AG10803 (cell line): ENCODE measurements around the gene DNAJC6.
"Not testable (repeated sequence)": the region's sequence is repeated elsewhere in the genome, so short reads cannot be mapped to it uniquely, and the experiment has no call there.

Experiments used
- DNase-seq: peaks from one replicate; pipeline ENCODE4 v3.0.0; 2010; ENCODE audit warnings: low read depth
- H3K4me3 ChIP-seq: 2 replicates; pipeline ENCODE4 v1.5.1; 2011; ENCODE audit warnings: mild to moderate bottlenecking, low read length, control low read depth
- CTCF ChIP-seq: conservative IDR thresholded peaks from 2 replicates; pipeline ENCODE4 v1.5.1; 2011; ENCODE audit warnings: mild to moderate bottlenecking, low read length, control low read depth, inconsistent platforms

The DNAJC6 gene

GRCh38 chr1:65444128-65444640, 134.8 kb downstream of the DNAJC6 start:
- no peak overlapping the region for H3K4me3 ChIP-seq
- TF ChIP-seq CTCF: no peak
- DNase-seq: no peak

- H3K4me3 ChIP-seq: no peak overlapping the region
- no peak for TF ChIP-seq CTCF
- DNase-seq: no peak
Measured at GRCh38 chr1:65445837-65446236, 136.5 kb downstream of the DNAJC6 start.

- H3K4me3 ChIP-seq: no peak overlapping the region
- no peak for DNase-seq
- no peak for TF ChIP-seq CTCF
Measured at GRCh38 chr1:65449214-65449823, 140.0 kb downstream of the DNAJC6 start.

GRCh38 chr1:65455678-65456077, 146.3 kb downstream of the DNAJC6 start:
- DNase-seq, H3K4me3 ChIP-seq: not testable (repeated sequence)

GRCh38 chr1:65456481-65456880, 147.1 kb downstream of the DNAJC6 start:
- H3K4me3 ChIP-seq: no peak overlapping the region
- DNase-seq: no peak
- no peak for TF ChIP-seq CTCF

- H3K4me3 ChIP-seq: no peak overlapping the region
- no peak for DNase-seq
- no peak for TF ChIP-seq CTCF
Measured at GRCh38 chr1:65457868-65458267, 148.5 kb downstream of the DNAJC6 start.

- H3K4me3 ChIP-seq: no peak overlapping the region
- no peak for TF ChIP-seq CTCF
- DNase-seq: peak; percentile 57
Measured at GRCh38 chr1:65458730-65459396, 149.5 kb downstream of the DNAJC6 start.
